Ovary (tissue), 3 donors: ENCODE results near the gene DLG5.

Experiments used
- POLR2A ChIP-seq: fragments of 450-650 bp; IDR thresholded peaks from one replicate; pipeline ENCODE4 v1.6.1; 2017; ENCODE audit warnings: antibody characterized with exemption, mild to moderate bottlenecking, moderate library complexity
- TF ChIP-seq, protein P1 (sequence below), 3 donors: fragments of 450-650 bp in 2 of 3; fragments of 200-600 bp in 1 of 3; IDR thresholded peaks; one replicate each; pipeline versions ENCODE4 v1.5.1 to v1.8.0; 2016 to 2022; ENCODE audit warnings: antibody characterized with exemption in 3 of 3, mild to moderate bottlenecking in 1 of 3
- donor health status: DM: no; HTN: no; CAD: no.

- no peak for TF ChIP-seq POLR2A
- TF ChIP-seq, protein P1, sequence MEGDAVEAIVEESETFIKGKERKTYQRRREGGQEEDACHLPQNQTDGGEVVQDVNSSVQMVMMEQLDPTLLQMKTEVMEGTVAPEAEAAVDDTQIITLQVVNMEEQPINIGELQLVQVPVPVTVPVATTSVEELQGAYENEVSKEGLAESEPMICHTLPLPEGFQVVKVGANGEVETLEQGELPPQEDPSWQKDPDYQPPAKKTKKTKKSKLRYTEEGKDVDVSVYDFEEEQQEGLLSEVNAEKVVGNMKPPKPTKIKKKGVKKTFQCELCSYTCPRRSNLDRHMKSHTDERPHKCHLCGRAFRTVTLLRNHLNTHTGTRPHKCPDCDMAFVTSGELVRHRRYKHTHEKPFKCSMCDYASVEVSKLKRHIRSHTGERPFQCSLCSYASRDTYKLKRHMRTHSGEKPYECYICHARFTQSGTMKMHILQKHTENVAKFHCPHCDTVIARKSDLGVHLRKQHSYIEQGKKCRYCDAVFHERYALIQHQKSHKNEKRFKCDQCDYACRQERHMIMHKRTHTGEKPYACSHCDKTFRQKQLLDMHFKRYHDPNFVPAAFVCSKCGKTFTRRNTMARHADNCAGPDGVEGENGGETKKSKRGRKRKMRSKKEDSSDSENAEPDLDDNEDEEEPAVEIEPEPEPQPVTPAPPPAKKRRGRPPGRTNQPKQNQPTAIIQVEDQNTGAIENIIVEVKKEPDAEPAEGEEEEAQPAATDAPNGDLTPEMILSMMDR (IDR thresholded peaks at IDR 0.05): no peak
Observed at GRCh38 chr10:77746047-77746707, 180.4 kb downstream of the DLG5 start.
